GM18909 (cell line): Measurements from ENCODE around the gene HOXC13.

ENCODE experiments used
- ATAC-seq: cut with Tn5 transposase; IDR thresholded peaks from one replicate; pipeline ENCODE4 v1.9.1; 2021; ENCODE audit warnings: mild to moderate bottlenecking; ENCODE audit not compliant: unreplicated experiment, poor library complexity

Gene HOXC13

DNA sequence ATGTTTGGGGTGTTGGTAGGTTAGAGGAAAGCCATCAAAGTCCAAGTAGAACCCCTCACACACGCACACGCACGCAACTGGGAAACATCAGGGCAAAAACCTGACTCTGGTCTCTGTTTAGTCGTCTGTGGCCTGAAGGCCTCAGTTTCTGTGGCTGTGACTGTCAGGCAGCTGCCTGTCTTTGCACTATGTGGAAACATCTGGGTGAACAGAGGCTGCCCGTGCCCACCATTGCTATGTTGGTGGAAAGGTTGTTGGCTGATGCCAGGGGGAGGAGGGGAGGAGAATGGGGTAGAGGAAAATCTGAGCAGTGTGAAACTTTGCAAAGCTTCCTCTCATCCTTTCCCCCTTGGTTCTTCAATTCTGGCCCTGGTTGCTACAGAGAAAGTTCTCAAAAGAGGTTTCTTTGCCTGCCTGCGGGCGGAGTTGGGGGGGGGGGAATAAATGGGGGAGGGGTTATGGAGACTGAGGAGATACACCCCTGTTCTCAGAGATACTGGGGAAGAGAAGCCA is 53.8 kb downstream of the HOXC13 start:
- no peak for ATAC-seq

GRCh38 chr12:53993162-53994008 is 54.8 kb downstream of the HOXC13 start:
- no peak for ATAC-seq

DNA sequence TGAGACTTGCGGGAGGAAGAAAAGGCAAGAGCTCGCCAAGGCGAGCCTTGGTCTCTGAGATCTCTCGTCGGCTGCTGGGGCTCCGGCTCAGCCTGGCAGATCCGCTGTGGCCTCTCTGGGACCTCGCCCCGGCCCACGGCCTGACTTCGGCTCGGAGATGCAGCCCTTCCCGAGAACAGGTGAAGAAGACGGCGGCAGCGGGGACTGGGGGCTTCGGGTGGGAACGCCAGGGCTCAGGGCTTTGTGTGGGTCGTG is 55.3 kb downstream of the HOXC13 start:
- ATAC-seq = no peak

- no peak for ATAC-seq
These were observed 55.8 kb downstream of the HOXC13 start for GRCh38 chr12:53994264-53995001.

- no peak for ATAC-seq
These were observed 56.4 kb downstream of the HOXC13 start for GRCh38 chr12:53995002-53995377.

GRCh38 chr12:53995378-53996239 is 57.0 kb downstream of the HOXC13 start:
- no peak for ATAC-seq
